ENCODE results near the gene TLR2.

Gene TLR2

GRCh38 chr4:153728151-153728550 is 44.1 kb downstream of the TLR2 start:
- Histone ChIP-seq H3K27ac (ENCODE audit: low read depth, low read length) (no peak overlapping the region), H3K9ac (ENCODE audit: low read depth in 1 of 2, low read length in 2 of 2) (no peak overlapping the region), H3K36me3 (ENCODE audit: control insufficient read depth in 1 of 2, insufficient read depth in 2 of 2, low read length in 2 of 2) (no peaks in the 10 kb centered on the region), H3K27me3 (ENCODE audit: control insufficient read depth in 1 of 2, insufficient read depth in 2 of 2, low read length in 2 of 2) (no peaks in the 10 kb centered on the region), H3K9me3 (ENCODE audit: control insufficient read depth in 1 of 2, low read length in 2 of 2) (no peaks in the 10 kb centered on the region), H3K4me3 (ENCODE audit: low read depth in 1 of 2, low read length in 2 of 2) (no peak overlapping the region), H3K4me1 (ENCODE audit: control insufficient read depth in 1 of 2, insufficient read depth in 2 of 2, low read length in 2 of 2) (no peaks in the 10 kb centered on the region)

- H3K27ac ChIP-seq (ENCODE audit: low read depth, low read length) = no peak overlapping the region
- no peaks in the 10 kb centered on the region for H3K36me3 ChIP-seq (ENCODE audit: control insufficient read depth in 1 of 2, insufficient read depth in 2 of 2, low read length in 2 of 2)
- H3K9me3 ChIP-seq (ENCODE audit: control insufficient read depth in 1 of 2, low read length in 2 of 2) = no peaks in the 10 kb centered on the region
- H3K4me1 ChIP-seq (ENCODE audit: control insufficient read depth in 1 of 2, insufficient read depth in 2 of 2, low read length in 2 of 2) = no peaks in the 10 kb centered on the region
- H3K27me3 ChIP-seq (ENCODE audit: control insufficient read depth in 1 of 2, insufficient read depth in 2 of 2, low read length in 2 of 2) = no peaks in the 10 kb centered on the region
- no peak overlapping the region for H3K4me3 ChIP-seq (ENCODE audit: low read depth in 1 of 2, low read length in 2 of 2)
- no peak overlapping the region for H3K9ac ChIP-seq (ENCODE audit: low read depth in 1 of 2, low read length in 2 of 2)
These were observed 44.6 kb downstream of the TLR2 start for GRCh38 chr4:153728660-153729059.

GRCh38 chr4:153729895-153730294 is 45.8 kb downstream of the TLR2 start:
- H3K27me3 ChIP-seq (ENCODE audit: control insufficient read depth in 1 of 2, insufficient read depth in 2 of 2, low read length in 2 of 2) = no peaks in the 10 kb centered on the region
- H3K4me3 ChIP-seq (ENCODE audit: low read depth in 1 of 2, low read length in 2 of 2) = no peak overlapping the region
- H3K9ac ChIP-seq (ENCODE audit: low read depth in 1 of 2, low read length in 2 of 2) = no peak overlapping the region
- no peak overlapping the region for H3K27ac ChIP-seq (ENCODE audit: low read depth, low read length)
- H3K4me1 ChIP-seq (ENCODE audit: control insufficient read depth in 1 of 2, insufficient read depth in 2 of 2, low read length in 2 of 2) = no peaks in the 10 kb centered on the region
- H3K36me3 ChIP-seq (ENCODE audit: control insufficient read depth in 1 of 2, insufficient read depth in 2 of 2, low read length in 2 of 2) = no peaks in the 10 kb centered on the region
- H3K9me3 ChIP-seq (ENCODE audit: control insufficient read depth in 1 of 2, low read length in 2 of 2) = no peaks in the 10 kb centered on the region

GRCh38 chr4:153731239-153731638 is 47.2 kb downstream of the TLR2 start:
- no peaks in the 10 kb centered on the region for H3K36me3 ChIP-seq (ENCODE audit: control insufficient read depth in 1 of 2, insufficient read depth in 2 of 2, low read length in 2 of 2)
- H3K27me3 ChIP-seq (ENCODE audit: control insufficient read depth in 1 of 2, insufficient read depth in 2 of 2, low read length in 2 of 2) = no peaks in the 10 kb centered on the region
- no peaks in the 10 kb centered on the region for H3K4me1 ChIP-seq (ENCODE audit: control insufficient read depth in 1 of 2, insufficient read depth in 2 of 2, low read length in 2 of 2)
- no peaks in the 10 kb centered on the region for H3K9me3 ChIP-seq (ENCODE audit: control insufficient read depth in 1 of 2, low read length in 2 of 2)
- H3K4me3 ChIP-seq (ENCODE audit: low read depth in 1 of 2, low read length in 2 of 2) = no peak overlapping the region
- no peak overlapping the region for H3K9ac ChIP-seq (ENCODE audit: low read depth in 1 of 2, low read length in 2 of 2)
- H3K27ac ChIP-seq (ENCODE audit: low read depth, low read length) = no peak overlapping the region

GRCh38 chr4:153733751-153734448 is 49.8 kb downstream of the TLR2 start:
- no peak overlapping the region for H3K4me3 ChIP-seq (ENCODE audit: low read depth in 1 of 2, low read length in 2 of 2)
- no peaks in the 10 kb centered on the region for H3K9me3 ChIP-seq (ENCODE audit: control insufficient read depth in 1 of 2, low read length in 2 of 2)
- H3K9ac ChIP-seq (ENCODE audit: low read depth in 1 of 2, low read length in 2 of 2) = no peak overlapping the region
- no peaks in the 10 kb centered on the region for H3K27me3 ChIP-seq (ENCODE audit: control insufficient read depth in 1 of 2, insufficient read depth in 2 of 2, low read length in 2 of 2)
- H3K4me1 ChIP-seq (ENCODE audit: control insufficient read depth in 1 of 2, insufficient read depth in 2 of 2, low read length in 2 of 2) = no peaks in the 10 kb centered on the region
- H3K36me3 ChIP-seq (ENCODE audit: control insufficient read depth in 1 of 2, insufficient read depth in 2 of 2, low read length in 2 of 2) = no peaks in the 10 kb centered on the region
- H3K27ac ChIP-seq (ENCODE audit: low read depth, low read length) = no peak overlapping the region

- Histone ChIP-seq H3K27ac (ENCODE audit: low read depth, low read length) (no peak overlapping the region), H3K9ac (ENCODE audit: low read depth in 1 of 2, low read length in 2 of 2) (no peak overlapping the region), H3K9me3 (ENCODE audit: control insufficient read depth in 1 of 2, low read length in 2 of 2) (no peaks in the 10 kb centered on the region)
These were observed 51.9 kb downstream of the TLR2 start for GRCh38 chr4:153735906-153736461.

GRCh38 chr4:153741541-153741940 is 57.5 kb downstream of the TLR2 start:
- no peaks in the 10 kb centered on the region for H3K36me3 ChIP-seq (ENCODE audit: control insufficient read depth in 1 of 2, insufficient read depth in 2 of 2, low read length in 2 of 2)
- no peaks in the 10 kb centered on the region for H3K27me3 ChIP-seq (ENCODE audit: control insufficient read depth in 1 of 2, insufficient read depth in 2 of 2, low read length in 2 of 2)
- H3K9me3 ChIP-seq (ENCODE audit: control insufficient read depth in 1 of 2, low read length in 2 of 2) = no peaks in the 10 kb centered on the region
- no peak overlapping the region for H3K4me3 ChIP-seq (ENCODE audit: low read depth in 1 of 2, low read length in 2 of 2)
- H3K9ac ChIP-seq (ENCODE audit: low read depth in 1 of 2, low read length in 2 of 2) = no peak overlapping the region
- no peak overlapping the region for H3K27ac ChIP-seq (ENCODE audit: low read depth, low read length)
- no peaks in the 10 kb centered on the region for H3K4me1 ChIP-seq (ENCODE audit: control insufficient read depth in 1 of 2, insufficient read depth in 2 of 2, low read length in 2 of 2)

More at GRCh38 chr4:153735906-153736461, 51.9 kb downstream of the TLR2 start:
- H3K4me3 ChIP-seq (ENCODE audit: low read depth in 1 of 2, low read length in 2 of 2) = no peak overlapping the region
- H3K4me1 ChIP-seq (ENCODE audit: control insufficient read depth in 1 of 2, insufficient read depth in 2 of 2, low read length in 2 of 2) = no peaks in the 10 kb centered on the region
- no peaks in the 10 kb centered on the region for H3K36me3 ChIP-seq (ENCODE audit: control insufficient read depth in 1 of 2, insufficient read depth in 2 of 2, low read length in 2 of 2)
- H3K27me3 ChIP-seq (ENCODE audit: control insufficient read depth in 1 of 2, insufficient read depth in 2 of 2, low read length in 2 of 2) = no peaks in the 10 kb centered on the region

GRCh38 chr4:153745651-153746050 is 61.6 kb downstream of the TLR2 start:
- no peaks in the 10 kb centered on the region for H3K36me3 ChIP-seq (ENCODE audit: control insufficient read depth in 1 of 2, insufficient read depth in 2 of 2, low read length in 2 of 2)
- no peaks in the 10 kb centered on the region for H3K27me3 ChIP-seq (ENCODE audit: control insufficient read depth in 1 of 2, insufficient read depth in 2 of 2, low read length in 2 of 2)
- no peak overlapping the region for H3K4me3 ChIP-seq (ENCODE audit: low read depth in 1 of 2, low read length in 2 of 2)
- no peaks in the 10 kb centered on the region for H3K9me3 ChIP-seq (ENCODE audit: control insufficient read depth in 1 of 2, low read length in 2 of 2)
- no peaks in the 10 kb centered on the region for H3K4me1 ChIP-seq (ENCODE audit: control insufficient read depth in 1 of 2, insufficient read depth in 2 of 2, low read length in 2 of 2)
- no peak overlapping the region for H3K9ac ChIP-seq (ENCODE audit: low read depth in 1 of 2, low read length in 2 of 2)
- H3K27ac ChIP-seq (ENCODE audit: low read depth, low read length) = no peak overlapping the region

- H3K27me3 ChIP-seq (ENCODE audit: control insufficient read depth in 1 of 2, insufficient read depth in 2 of 2, low read length in 2 of 2) = peaks cover 0 to 5% of the 10 kb centered on the region in 2 donors
- H3K27ac ChIP-seq (ENCODE audit: low read depth, low read length) = no peak overlapping the region
- no peaks in the 10 kb centered on the region for H3K36me3 ChIP-seq (ENCODE audit: control insufficient read depth in 1 of 2, insufficient read depth in 2 of 2, low read length in 2 of 2)
- H3K9ac ChIP-seq (ENCODE audit: low read depth in 1 of 2, low read length in 2 of 2) = no peak overlapping the region
- no peaks in the 10 kb centered on the region for H3K4me1 ChIP-seq (ENCODE audit: control insufficient read depth in 1 of 2, insufficient read depth in 2 of 2, low read length in 2 of 2)
- H3K4me3 ChIP-seq (ENCODE audit: low read depth in 1 of 2, low read length in 2 of 2) = no peak overlapping the region
- no peaks in the 10 kb centered on the region for H3K9me3 ChIP-seq (ENCODE audit: control insufficient read depth in 1 of 2, low read length in 2 of 2)
These were observed 63.4 kb downstream of the TLR2 start for GRCh38 chr4:153747406-153747955.

GRCh38 chr4:153748378-153748777 is 64.3 kb downstream of the TLR2 start:
- Histone ChIP-seq H3K9me3 (ENCODE audit: control insufficient read depth in 1 of 2, low read length in 2 of 2) (no peaks in the 10 kb centered on the region), H3K9ac (ENCODE audit: low read depth in 1 of 2, low read length in 2 of 2) (no peak overlapping the region), H3K36me3 (ENCODE audit: control insufficient read depth in 1 of 2, insufficient read depth in 2 of 2, low read length in 2 of 2) (no peaks in the 10 kb centered on the region), H3K4me1 (ENCODE audit: control insufficient read depth in 1 of 2, insufficient read depth in 2 of 2, low read length in 2 of 2) (no peaks in the 10 kb centered on the region), H3K4me3 (ENCODE audit: low read depth in 1 of 2, low read length in 2 of 2) (no peak overlapping the region), H3K27me3 (ENCODE audit: control insufficient read depth in 1 of 2, insufficient read depth in 2 of 2, low read length in 2 of 2) (peaks cover 0 to 10% of the 10 kb centered on the region in 2 donors), H3K27ac (ENCODE audit: low read depth, low read length) (no peak overlapping the region)
